Measurements from ENCODE around the gene RNF40.

Gene RNF40

DNA sequence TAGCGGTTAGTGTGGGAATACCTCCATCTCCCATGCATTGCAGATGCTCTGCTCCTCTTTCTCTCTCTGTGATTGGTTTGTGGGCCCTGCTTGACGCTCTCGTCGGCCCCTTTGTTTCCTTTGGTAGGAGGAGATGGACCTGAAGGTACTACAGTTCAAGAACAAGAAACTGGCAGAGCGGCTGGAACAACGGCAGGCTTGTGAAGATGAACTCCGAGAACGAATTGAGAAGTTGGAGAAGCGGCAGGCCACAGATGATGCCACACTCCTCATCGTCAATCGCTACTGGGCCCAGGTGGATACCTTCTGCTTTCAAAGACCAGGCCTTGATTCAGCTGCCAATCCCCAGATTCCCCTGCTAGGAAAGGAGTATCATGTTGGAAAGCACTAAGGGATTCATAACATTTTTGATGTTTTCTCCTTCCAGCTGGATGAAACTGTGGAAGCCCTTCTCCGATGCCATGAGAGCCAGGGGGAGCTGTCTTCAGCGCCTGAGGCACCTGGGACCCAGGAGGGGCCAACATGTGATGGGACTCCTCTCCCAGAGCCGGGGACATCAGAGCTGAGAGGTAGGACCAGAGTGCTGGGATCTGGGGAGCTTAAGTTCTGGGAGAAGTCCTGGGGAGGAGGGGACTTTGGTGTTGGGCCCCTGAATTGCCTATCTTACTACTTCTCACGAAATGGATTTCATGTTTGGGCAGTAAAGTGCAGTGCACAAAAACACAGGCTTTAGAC, 1.0 kb downstream of the RNF40 start:
- DNase-seq (ENCODE audit: low spot score), result no peak

DNA sequence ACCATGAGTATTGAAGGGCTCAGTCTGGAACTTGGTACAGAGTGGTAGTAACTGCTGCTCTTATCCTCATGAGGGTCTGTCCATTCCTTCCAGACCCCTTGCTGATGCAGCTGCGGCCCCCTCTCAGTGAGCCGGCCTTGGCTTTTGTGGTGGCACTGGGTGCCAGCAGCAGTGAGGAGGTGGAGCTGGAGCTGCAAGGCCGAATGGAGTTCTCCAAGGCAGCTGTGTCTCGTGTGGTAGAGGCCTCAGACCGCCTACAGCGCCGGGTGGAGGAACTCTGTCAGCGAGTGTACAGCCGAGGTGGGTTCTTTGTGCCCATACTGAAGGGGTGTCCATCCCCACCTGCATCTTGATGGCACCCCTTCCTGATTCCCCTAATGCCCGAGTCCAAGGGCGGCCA, 2.0 kb downstream of the RNF40 start:
- DNase-seq (ENCODE audit: low spot score), result no peak

DNA sequence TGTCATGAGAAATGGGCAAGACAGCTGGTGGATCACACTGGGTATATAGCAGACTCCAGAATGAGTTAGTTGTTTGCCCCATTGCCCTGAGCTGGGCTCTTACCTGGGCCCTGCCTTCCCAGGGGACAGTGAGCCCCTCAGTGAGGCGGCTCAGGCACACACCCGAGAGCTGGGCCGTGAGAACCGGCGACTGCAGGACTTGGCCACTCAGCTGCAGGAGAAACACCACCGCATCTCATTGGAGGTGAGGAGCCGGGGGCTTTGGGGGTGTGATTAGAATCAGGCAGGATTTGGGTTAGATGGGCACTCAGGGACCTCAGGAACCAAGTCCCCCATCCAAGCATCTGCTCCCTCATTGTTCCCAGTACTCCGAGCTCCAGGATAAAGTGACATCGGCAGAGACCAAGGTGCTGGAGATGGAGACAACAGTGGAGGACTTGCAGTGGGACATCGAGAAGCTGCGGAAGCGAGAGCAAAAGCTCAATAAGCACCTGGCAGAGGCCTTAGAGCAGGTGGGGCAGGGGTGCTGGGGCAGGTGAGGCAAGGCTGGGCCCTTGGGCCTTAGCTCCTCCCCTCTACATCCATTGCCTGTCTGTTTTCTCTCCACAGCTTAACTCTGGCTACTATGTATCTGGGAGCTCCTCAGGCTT, 2.8 kb downstream of the RNF40 start:
- no peak for DNase-seq (ENCODE audit: low spot score)

DNA sequence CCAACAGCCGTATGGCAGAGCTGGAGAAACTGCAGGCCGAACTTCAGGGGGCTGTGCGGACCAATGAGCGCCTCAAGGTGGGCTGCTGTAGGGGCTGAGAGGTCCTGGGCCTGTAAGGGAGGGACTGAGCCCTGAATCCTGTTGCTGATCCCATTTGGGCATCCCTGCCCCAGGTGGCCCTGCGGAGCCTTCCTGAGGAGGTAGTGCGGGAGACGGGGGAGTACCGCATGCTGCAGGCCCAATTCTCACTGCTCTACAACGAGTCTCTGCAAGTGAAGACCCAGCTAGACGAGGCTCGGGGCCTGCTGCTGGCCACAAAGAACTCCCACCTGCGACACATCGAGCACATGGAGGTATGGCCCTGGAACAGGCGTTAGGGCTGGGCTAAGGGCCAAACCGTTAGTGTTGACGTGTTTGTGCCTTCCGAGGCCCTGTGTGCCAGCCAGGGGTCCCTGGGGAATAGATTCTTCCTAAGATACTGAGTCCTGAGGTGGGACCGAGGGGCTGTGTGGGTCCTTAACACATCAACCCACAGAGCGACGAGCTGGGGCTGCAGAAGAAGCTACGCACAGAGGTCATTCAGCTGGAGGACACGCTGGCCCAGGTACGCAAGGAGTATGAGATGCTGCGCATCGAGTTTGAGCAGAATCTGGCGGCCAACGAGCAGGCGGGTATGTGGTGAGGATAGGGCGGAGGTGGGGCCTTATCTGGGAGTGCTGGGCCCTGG, 4.2 kb downstream of the RNF40 start:
- no peak for DNase-seq (ENCODE audit: low spot score)

DNA sequence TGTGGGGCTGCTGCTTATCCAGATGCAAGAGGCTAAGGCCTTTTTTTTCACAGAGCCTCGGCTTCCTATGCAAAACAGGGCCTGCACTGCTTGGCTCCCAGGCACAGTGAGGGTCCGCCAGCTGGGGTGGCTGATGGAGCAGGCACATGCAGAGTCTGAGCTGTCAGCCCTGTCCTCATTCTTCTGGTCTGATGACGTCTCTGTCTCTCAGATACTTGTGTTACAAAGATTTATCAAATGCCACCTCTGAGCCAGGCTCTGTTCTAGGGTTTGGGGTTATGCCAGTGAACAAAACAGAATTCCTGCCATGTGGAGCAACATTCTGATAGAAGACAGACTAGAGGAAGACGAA, 4.8 kb downstream of the RNF40 start:
- DNase-seq (ENCODE audit: low spot score), result no peak

DNA sequence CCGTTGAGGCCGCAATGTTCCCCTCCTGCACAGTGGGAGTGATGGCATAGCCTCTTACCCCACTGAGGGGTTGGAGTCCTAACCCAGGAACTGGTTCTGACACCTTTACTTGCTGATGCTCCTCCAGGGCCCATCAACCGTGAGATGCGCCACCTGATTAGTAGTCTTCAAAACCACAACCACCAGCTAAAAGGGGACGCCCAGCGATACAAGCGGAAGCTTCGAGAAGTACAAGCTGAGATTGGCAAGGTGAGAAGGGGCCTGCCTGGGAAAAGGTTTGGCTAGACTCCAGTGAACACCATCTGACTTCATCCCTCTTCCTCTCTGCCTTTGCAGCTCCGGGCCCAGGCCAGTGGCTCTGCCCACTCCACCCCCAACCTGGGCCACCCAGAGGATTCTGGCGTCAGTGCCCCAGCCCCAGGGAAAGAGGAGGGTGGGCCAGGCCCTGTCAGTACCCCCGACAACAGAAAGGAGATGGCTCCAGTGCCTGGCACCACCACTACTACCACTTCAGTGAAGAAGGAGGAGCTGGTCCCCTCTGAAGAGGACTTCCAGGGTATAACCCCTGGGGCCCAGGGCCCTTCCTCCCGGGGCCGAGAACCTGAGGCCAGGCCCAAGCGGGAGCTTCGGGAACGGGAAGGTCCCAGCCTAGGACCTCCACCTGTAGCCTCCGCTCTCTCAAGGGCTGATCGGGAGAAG, 5.8 kb downstream of the RNF40 start:
- no peak for DNase-seq (ENCODE audit: low spot score)

DNA sequence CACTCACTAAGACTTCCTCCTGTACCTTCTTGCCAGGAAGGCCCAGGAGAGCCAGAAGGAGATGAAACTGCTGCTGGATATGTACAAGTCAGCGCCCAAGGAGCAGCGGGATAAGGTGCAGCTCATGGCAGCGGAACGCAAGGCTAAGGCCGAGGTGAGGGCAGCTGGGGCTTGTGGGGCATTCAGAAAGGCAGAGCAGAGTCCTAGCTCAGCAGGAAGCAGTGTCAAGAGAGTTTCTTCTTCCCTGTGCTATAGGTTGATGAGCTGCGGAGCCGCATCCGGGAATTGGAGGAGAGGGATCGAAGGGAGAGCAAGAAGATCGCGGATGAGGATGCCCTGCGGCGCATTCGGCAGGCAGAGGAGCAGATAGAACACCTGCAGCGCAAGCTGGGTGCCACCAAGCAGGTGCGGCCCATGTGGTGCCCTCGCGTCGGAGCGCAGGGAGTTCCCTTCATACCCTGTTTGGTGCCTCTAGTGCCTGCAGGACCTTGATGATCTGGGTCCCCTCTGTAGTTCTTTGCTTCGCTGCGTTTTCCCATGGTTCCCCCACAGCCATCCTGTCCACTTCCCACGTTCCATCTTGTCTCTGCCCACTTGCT, 6.6 kb downstream of the RNF40 start:
- DNase-seq (ENCODE audit: low spot score), result no peak

DNA sequence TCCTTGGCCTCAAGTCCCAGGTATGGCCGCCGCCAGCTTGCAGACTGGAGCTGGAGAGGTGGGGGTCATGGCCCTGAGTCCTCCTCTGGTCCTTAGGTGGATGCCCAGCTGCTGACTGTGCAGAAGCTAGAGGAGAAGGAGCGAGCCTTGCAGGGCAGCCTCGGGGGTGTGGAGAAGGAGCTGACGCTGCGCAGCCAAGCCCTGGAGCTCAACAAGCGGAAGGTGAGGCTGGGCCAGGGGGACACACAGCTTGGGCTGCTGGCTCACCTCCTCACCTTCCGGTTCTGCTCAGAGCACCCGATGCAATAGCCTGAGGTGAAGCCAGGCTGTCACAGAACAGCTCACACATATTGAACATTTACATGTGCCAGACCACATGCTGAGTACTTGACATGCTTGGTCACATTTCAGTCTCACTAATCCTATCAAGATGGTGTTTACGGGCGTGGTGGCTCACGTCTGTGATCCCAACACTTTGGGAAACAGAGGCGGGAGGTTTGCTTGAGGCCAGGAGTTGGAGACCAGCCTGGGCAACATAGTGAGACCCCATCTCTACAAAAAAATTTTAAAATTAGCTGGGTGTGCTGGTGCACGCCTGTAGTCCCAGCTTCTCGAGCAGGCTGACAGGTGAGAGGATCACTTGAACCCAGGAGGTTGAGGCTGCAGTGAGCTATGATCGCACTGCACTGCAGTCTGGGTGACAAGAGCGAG, 7.4 kb downstream of the RNF40 start:
- no peak for DNase-seq (ENCODE audit: low spot score)

DNA sequence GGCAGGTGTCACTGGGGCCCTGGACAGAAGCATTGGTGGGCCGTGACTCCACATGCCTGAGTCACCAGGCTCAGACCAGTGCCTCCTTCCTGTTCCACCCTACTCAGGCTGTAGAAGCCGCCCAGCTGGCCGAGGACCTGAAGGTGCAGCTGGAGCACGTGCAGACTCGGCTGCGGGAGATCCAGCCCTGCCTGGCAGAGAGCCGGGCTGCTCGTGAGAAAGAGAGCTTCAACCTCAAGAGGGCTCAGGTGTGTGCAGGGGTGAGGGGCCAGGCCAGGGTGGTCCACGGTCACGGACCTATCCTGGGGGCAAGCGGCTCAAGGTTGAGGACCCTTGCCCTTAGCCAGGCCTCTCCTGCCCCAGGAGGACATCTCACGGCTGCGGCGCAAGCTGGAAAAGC, 9.6 kb downstream of the RNF40 start:
- DNase-seq (ENCODE audit: low spot score), result no peak

DNA sequence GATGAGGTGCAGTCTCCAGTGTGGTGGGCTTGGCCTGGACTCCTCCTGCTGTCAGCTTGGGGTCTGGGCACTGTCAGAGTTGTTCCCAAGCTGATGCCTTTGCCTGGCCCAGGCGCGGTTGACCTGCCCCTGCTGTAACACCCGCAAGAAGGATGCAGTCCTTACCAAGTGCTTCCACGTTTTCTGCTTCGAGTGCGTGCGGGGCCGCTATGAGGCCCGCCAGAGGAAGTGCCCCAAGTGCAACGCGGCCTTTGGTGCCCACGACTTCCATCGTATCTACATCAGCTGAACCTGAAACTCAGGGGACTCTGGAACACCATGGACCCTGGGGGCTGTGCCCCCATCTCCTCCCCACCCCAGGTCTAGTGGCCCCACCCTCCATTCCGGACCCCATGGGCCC, 11.7 kb downstream of the RNF40 start:
- no peak for DNase-seq (ENCODE audit: low spot score)

DNA sequence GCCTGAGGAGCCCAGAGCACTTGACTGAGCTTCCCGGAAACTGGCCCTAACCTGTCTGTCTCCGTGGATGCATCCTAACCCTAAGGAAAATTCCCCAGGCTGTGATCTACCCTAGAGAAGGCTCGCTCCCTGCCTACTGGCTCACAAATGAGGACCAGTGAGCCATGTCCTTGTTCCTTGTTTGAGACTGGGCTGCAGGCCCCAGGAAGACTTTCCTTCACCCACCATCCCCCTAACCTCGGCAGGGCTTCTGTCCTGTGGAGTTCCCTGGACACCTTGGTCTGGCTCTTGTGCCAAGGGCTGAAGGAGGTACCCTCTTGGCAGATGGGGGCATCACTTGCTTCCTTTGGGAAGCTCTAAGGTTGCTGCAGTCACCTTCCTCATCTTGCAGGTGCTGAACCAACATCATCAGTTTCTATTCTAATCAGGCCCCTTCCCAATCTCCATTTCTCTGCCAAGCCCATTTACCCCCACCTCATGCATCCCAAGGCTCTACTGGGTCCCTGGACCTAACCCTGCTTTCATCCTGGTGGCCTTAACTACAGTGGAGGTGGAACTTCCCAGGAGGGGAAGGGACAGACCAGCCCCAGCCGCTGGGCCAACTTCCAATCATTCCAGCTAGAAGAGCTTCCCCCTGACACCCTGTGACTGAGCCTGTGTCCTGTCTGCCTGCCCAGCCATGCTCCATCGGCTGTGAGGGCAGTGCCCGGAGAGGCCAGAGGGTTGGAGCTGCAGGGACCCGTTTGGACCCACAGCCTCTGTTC, 12.4 kb downstream of the RNF40 start:
- DNase-seq (ENCODE audit: low spot score), result no peak

DNA sequence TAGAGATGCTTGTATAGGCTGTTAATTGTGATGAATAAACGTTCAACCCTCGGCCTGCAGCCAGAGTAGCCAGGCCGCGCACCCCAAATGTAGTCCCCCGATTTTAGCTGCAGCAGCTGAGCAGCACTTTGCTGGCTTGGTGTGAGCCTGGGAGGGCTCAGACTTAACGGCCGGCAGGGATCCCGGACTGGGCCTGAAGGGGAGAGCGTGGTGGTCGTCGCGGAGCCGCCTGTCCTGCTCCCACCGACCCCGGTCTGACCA, 12.9 kb downstream of the RNF40 start:
- no peak for DNase-seq (ENCODE audit: low spot score)

DNA sequence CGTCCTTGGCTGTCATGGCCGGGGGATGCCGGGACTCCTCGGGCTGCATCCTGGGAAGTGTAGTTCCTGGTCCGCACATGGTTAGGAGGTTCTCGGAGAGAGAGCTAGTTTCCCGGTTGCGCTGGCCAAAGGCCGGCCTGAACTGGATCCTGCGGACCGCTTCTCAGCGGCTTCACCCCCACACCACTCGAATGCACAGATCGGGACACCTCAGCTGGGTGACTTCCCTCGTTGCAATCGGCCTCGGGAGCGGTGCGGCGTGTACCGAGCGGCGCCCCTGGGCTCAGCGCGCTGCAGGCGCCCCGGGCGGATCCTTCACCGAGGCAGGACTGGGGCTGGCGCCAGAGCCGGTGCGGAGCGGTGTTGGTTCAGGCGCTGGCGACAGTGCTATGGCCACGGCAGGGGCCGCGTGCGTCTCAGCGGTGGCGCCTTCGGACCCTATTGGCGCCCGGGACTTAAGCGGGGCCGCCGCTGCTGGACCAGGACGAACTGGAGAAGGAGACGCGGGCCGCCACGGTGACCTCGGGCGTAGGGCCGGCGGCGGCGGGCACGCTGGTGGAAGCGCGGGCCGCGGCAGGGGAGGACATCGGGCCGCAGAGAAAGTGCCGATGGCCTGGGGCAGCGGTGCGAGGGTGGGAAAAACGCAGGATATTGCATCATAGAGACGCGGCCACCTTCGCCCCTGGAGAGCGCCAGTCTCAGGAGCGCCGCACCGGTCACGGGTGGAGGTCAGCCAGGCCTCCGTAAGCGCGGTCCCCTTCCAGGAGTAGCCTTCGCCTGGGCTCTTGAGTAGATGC, 13.5 kb downstream of the RNF40 start:
- no peak for DNase-seq (ENCODE audit: low spot score)

DNA sequence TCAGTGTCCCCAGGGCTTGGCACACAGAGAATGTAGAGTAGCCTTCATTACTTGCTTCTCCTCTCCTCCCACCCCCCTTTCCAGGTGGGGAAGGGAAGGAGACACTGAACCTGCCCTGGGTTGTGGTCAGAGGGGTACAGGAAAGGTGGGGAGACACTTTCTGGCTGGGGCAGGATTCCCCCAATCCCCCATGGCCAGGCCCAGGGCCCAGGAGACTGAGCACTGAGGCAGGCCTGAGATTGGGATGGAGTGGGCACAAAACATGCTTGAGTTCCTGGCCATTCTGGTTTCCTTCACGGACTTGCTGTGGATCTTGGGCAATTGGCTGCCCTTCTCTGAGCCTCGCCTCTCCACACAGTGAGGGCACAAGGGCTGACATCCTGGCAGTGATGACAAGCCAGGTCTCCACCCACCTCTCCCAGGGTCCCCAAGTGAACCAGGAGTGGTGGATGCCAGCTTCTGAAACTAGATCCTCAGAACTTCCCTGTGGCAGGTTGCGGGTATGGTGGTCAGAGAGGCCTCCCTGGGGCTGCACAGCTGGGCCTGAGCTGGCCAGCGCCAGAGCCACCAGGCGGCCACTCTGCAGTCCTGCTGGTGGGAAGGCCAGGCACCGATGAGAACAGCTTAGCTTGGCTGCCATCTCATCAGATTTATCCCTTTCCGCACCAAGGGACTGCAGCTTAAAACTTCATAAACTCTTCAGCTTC, 15.6 kb downstream of the RNF40 start:
- no peak for DNase-seq (ENCODE audit: low spot score)

DNA sequence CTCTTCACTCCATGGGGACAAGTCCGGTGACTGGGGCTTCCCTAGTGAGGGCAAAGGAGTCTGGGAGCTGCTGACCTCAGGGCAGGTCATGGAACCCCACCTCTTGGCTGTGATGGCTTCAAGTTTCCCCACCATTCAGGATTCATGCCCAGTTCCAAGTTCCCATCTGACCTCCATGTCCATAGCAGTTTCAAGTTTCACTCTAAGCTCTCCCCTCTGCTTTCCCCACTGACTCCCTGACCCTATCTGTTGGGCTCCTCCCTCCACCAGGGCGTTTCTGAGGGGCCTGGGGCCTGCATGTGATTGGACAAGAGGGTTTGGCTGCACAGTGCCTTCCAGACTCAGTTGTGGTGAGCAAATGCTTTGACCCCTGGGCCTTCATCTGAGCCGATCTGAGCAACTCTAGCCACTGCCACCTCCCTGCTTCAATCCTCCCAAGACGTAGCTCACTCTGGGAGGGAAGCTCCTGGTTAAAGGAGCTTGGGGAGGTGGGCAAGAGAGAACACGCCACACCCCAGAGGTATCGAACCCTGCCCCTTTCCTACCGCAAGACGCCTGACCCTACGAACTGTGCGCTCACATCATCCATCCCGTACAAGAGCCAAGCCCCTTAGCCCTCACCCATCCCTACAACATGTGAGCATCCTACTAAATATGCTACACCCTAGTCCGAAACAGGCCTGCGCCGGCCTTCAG, 16.6 kb downstream of the RNF40 start:
- DNase-seq (ENCODE audit: low spot score), result no peak

DNA sequence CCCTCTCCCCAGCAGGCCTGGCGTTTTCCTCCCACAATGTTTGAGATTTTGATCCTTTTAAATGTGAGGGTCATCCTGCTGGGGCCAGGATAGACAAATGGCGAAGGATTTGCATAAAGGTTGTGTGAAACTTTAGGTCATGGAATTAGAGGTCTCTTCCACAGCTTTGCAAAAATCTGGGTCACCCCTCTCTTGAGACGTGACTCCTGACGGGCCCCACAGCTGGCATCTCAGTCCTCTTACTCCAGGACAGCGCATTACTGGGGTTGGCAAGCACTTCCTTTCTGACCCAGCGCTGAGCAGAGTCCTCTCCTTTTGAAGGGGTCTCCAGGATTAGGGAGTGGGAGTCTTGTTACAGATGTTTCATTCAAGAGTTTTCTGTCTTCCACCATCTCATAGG, 17.5 kb downstream of the RNF40 start:
- no peak for DNase-seq (ENCODE audit: low spot score)

DNA sequence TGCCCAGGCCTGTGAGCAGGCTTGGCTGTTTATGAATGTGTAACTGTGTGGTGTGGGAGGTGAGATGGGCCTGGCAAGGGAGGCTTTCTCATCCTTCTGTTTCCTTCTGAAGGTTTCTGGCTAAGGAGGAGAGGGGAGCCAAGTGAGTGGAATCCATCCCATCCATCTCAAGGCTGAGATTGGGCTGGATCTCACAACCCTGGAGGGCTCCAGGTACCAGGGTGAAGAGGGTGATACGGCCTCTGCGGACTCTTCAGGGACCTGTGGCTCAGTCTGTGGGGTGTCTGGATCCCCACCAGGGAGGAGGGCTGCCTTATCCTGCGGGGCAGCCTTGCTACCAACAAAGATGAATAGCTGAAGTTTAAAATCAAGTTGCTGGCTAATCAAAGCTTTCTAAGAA, 17.9 kb downstream of the RNF40 start:
- DNase-seq (ENCODE audit: low spot score), result no peak

DNA sequence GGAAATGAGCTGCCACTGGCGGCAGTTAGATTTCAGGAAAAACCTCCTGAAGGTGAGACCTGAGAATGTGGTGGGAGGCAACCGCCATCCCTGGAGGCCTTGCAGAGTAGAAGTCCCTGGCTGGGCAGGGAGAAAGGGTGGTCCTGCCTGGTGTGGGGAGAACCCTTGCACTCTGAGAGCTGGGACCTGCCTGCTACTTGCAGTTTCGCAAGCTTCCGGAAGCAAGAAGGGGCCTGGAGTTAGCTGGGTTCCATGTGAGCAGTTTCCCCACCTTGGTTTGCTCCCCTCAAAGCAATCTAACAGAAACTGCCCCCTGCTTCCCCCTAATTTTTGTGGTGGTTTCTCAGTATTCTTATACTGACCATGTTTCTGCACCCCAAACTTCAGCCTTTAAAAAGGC, 18.4 kb downstream of the RNF40 start:
- no peak for DNase-seq (ENCODE audit: low spot score)

All from NAMALWA (cell line).